GM21528 (cell line): ENCODE data around the gene KRTAP25-1.

Experiments used
- ATAC-seq: cut with Tn5 transposase; IDR thresholded peaks from one replicate; pipeline ENCODE4 v1.9.1; 2021; ENCODE audit warnings: mild to moderate bottlenecking, moderate library complexity; ENCODE audit not compliant: unreplicated experiment, low FRiP score

The KRTAP25-1 gene

DNA sequence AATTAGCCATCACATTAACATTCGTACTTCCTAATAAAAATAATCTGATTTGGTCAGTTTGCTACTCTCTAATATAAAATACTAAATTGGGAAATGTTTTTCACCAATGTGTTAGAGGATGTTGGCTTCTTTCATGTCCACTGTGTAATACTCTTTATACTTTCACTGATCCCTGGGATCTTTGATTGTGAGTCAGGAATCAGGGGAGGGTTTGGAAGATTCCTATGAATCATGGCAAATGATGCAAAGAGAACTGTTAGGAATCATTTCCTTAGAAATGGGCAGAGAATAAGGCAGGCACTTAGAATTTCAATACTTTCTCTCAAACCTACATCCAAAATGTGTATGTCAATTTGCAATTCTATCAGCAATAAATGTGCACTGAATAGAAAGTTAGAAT, 37.5 kb downstream of the KRTAP25-1 start:
- no peak for ATAC-seq

GRCh38 chr21:30249936-30250335, 39.4 kb downstream of the KRTAP25-1 start:
- ATAC-seq, result no peak

GRCh38 chr21:30248844-30249243, 40.5 kb downstream of the KRTAP25-1 start:
- no peak for ATAC-seq

- ATAC-seq, result no peak
Measured at GRCh38 chr21:30245061-30245460, 44.3 kb downstream of the KRTAP25-1 start.

DNA sequence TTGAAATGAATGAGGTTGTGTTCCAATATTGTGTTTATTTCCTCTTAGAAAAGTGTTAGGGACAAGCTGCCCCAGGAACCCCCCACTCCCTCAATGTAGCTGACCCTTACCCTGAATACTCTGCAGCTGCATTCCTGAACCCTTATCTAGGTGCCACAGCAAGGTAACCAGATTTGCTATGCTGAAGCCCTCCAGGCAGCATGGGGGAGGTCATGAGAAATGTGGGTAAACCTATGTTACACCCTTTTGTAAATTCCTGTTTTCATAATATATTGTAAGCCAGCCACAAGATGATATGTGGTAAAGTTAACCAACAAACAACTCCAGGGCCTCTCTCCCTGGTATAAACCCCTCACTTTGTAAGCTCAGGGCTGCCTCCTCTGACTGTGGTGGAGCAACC, 45.6 kb downstream of the KRTAP25-1 start:
- ATAC-seq, result no peak

- ATAC-seq, result no peak
Measured at GRCh38 chr21:30240661-30241060, 48.7 kb downstream of the KRTAP25-1 start.
